Choroid plexus epithelial cell (primary cell): ENCODE measurements around the gene TRIM27.

Experiments used
- DNase-seq: peaks from one replicate; pipeline ENCODE4 v3.0.0-alpha.2; 2010; ENCODE audit warnings: low read depth
- H3K4me3 ChIP-seq: 2 replicates; pipeline ENCODE4 v1.5.1; 2011; ENCODE audit warnings: low read depth, mild to moderate bottlenecking, control low read depth, low read length, moderate library complexity
- CTCF ChIP-seq: conservative IDR thresholded peaks from 2 replicates; pipeline ENCODE4 v1.5.1; 2011; ENCODE audit warnings: low read depth, mild to moderate bottlenecking, control low read depth, inconsistent platforms, low read length, moderate library complexity

Gene TRIM27

GRCh38 chr6:28945349-28945748 is 21.6 kb upstream of the TRIM27 start:
- no peak for TF ChIP-seq CTCF
- no peak overlapping the region for H3K4me3 ChIP-seq
- DNase-seq: no peak

GRCh38 chr6:28944412-28944865 is 20.7 kb upstream of the TRIM27 start:
- DNase-seq: peak; percentile 86

GRCh38 chr6:28943557-28944411 is 20.0 kb upstream of the TRIM27 start:
- no peak for TF ChIP-seq CTCF
- H3K4me3 ChIP-seq: peak overlapping the region; percentile 68
- peak; percentile 79 for DNase-seq

More at GRCh38 chr6:28944412-28944865, 20.7 kb upstream of the TRIM27 start:
- H3K4me3 ChIP-seq: peak overlapping the region; percentile 68
- no peak for TF ChIP-seq CTCF

DNA sequence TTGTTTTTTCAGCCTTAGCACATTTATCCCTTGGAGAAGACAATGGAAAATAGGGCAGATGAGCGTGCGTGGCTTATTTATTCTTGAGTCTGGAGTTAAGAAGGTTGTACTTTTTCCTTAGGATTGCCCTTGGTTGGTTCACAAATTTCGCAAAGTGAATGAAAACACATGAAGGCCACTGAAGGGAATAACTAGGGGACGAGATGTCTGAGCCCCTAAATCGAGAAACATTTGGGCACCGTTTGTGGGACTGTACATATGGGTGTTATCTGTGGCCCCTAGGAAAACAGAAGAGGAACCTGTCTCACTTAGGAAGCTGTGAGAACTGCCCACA is 19.4 kb upstream of the TRIM27 start:
- no peak for TF ChIP-seq CTCF
- DNase-seq: no peak
- H3K4me3 ChIP-seq: peak overlapping the region; percentile 68

GRCh38 chr6:28941684-28942448 is 18.1 kb upstream of the TRIM27 start:
- DNase-seq: no peak
- no peak for TF ChIP-seq CTCF
- H3K4me3 ChIP-seq: peak overlapping the region; percentile 38

GRCh38 chr6:28940858-28941683 is 17.3 kb upstream of the TRIM27 start:
- TF ChIP-seq CTCF: no peak
- peak overlapping the region; percentile 73 for H3K4me3 ChIP-seq
- DNase-seq: peak; percentile 94
